Breast epithelium (tissue), 4 donors: ENCODE data around the gene HOATZ. TPM values are rescaled to one million over a fixed set of nuclear protein-coding genes. Genes with fewer than 3 reads are reported as not detected.

Experiments
- DNase-seq, 2 donors: peaks; one replicate each; pipeline ENCODE4 v3.0.0-alpha.2; 2019; ENCODE audit warnings: low spot score in 2 of 2
- H3K27ac ChIP-seq, 2 donors: fragments of 200-600 bp; sonication (generic) in 1 of 2; one replicate each; pipeline ENCODE4 v1.5.1; 2016 to 2019; ENCODE audit warnings: mild to moderate bottlenecking in 1 of 2
- H3K27me3 ChIP-seq, 2 donors: fragments of 200-600 bp; sonication (generic) in 1 of 2; one replicate each; pipeline versions ENCODE4 v1.5.1 to v1.6.0; 2017 to 2019; ENCODE audit warnings: control low read depth in 1 of 2, mild to moderate bottlenecking in 1 of 2
- H3K36me3 ChIP-seq: fragments of 200-600 bp; one replicate; pipeline ENCODE4 v1.5.1; 2019
- H3K4me1 ChIP-seq, 2 donors: fragments of 200-600 bp; sonication (generic); one replicate each; pipeline ENCODE4 v1.5.1; 2016 to 2019; ENCODE audit warnings: control low read depth in 1 of 2
- H3K4me3 ChIP-seq, 3 donors: fragments of 200-600 bp; sonication (generic); 1 replicate in 2 of 3; 2 replicates in 1 of 3; pipeline ENCODE4 v1.5.1; 2016 to 2019; ENCODE audit warnings: mild to moderate bottlenecking in 3 of 3, moderate library complexity in 2 of 3
- H3K9me3 ChIP-seq, 2 donors: fragments of 200-600 bp; sonication (generic) in 1 of 2; one replicate each; pipeline ENCODE4 v1.5.1; 2016 to 2019; ENCODE audit warnings: control low read depth in 1 of 2
- CTCF ChIP-seq, 3 donors: fragments of 450-650 bp; IDR thresholded peaks; one replicate each; pipeline ENCODE4 v1.5.1; 2016 to 2017; ENCODE audit warnings: antibody characterized with exemption in 3 of 3, mild to moderate bottlenecking in 3 of 3, moderate library complexity in 3 of 3
- POLR2A ChIP-seq: fragments of 450-650 bp; IDR thresholded peaks from one replicate; pipeline ENCODE4 v1.6.1; 2016; ENCODE audit warnings: antibody characterized with exemption, mild to moderate bottlenecking, moderate library complexity
- POLR2AphosphoS5 ChIP-seq, 3 donors: sonication (generic); formaldehyde crosslinking; IDR thresholded peaks; one replicate each; pipeline ENCODE4 v1.6.1; 2017; ENCODE audit warnings: antibody characterized with exemption in 3 of 3
- intact Hi-C: fragments of 100-400 bp; cut with DNase I; formaldehyde crosslinking; loops from one replicate; pipeline ENCODE4 v1.15.1; 2023; ENCODE audit warnings: low total_unique reads
- total RNA-seq, 3 donors: library from RNA; depleted of rRNA; stranded (reverse); fragments of >200 nt; gene quantifications; one replicate each; pipeline ENCODE4 v1.1.0, GENCODE V29; 2016

HOATZ gene
- total RNA-seq, 3 donors from 2014 or later: not detected

- TF ChIP-seq CTCF (IDR thresholded peaks at IDR 0.05): no peak
- no peak for TF ChIP-seq POLR2AphosphoS5 (IDR thresholded peaks at IDR 0.05)
- TF ChIP-seq POLR2A: no peak
- H3K4me1 ChIP-seq: no peaks in the 10 kb centered on the region
- peaks cover 0 to 6% of the 10 kb centered on the region in 2 donors for H3K27me3 ChIP-seq
- intact Hi-C loops: no loop called here
- no peak overlapping the region for H3K27ac ChIP-seq
- no peak for DNase-seq
- H3K4me3 ChIP-seq: no peak overlapping the region
- no peaks in the 10 kb centered on the region for H3K36me3 ChIP-seq
- no peaks in the 10 kb centered on the region for H3K9me3 ChIP-seq
These were observed 4.1 kb downstream of the HOATZ start for GRCh38 chr11:111518668-111519067.

- intact Hi-C loops: no loop called here
- no peak overlapping the region for H3K4me3 ChIP-seq
- DNase-seq: no peak
- no peaks in the 10 kb centered on the region for H3K27me3 ChIP-seq
- H3K9me3 ChIP-seq: no peaks in the 10 kb centered on the region
- H3K36me3 ChIP-seq: no peaks in the 10 kb centered on the region
- no peak overlapping the region for H3K27ac ChIP-seq
- no peak for TF ChIP-seq CTCF (IDR thresholded peaks at IDR 0.05)
- no peak for TF ChIP-seq POLR2A
- TF ChIP-seq POLR2AphosphoS5 (IDR thresholded peaks at IDR 0.05): no peak
- no peaks in the 10 kb centered on the region for H3K4me1 ChIP-seq
These were observed 6.0 kb downstream of the HOATZ start for GRCh38 chr11:111520560-111520959.

GRCh38 chr11:111521135-111521534, 6.6 kb downstream of the HOATZ start:
- no peak overlapping the region for H3K4me3 ChIP-seq
- no peaks in the 10 kb centered on the region for H3K27me3 ChIP-seq
- intact Hi-C loops: no loop called here
- no peaks in the 10 kb centered on the region for H3K9me3 ChIP-seq
- H3K36me3 ChIP-seq: no peaks in the 10 kb centered on the region
- H3K4me1 ChIP-seq: no peaks in the 10 kb centered on the region
- no peak overlapping the region for H3K27ac ChIP-seq
- TF ChIP-seq CTCF (IDR thresholded peaks at IDR 0.05): no peak
- TF ChIP-seq POLR2AphosphoS5 (IDR thresholded peaks at IDR 0.05): no peak
- no peak for TF ChIP-seq POLR2A
- DNase-seq: no peak

- H3K27me3 ChIP-seq: no peaks in the 10 kb centered on the region
- no peaks in the 10 kb centered on the region for H3K4me1 ChIP-seq
- intact Hi-C loops: no loop called here
- no peaks in the 10 kb centered on the region for H3K36me3 ChIP-seq
- no peak for DNase-seq
- H3K4me3 ChIP-seq: no peak overlapping the region
- no peak overlapping the region for H3K27ac ChIP-seq
- no peaks in the 10 kb centered on the region for H3K9me3 ChIP-seq
- TF ChIP-seq CTCF (IDR thresholded peaks at IDR 0.05) (no peak), POLR2AphosphoS5 (IDR thresholded peaks at IDR 0.05) (no peak), POLR2A (no peak)
These were observed 7.8 kb downstream of the HOATZ start for GRCh38 chr11:111522426-111522825.

GRCh38 chr11:111523343-111523742, 8.8 kb downstream of the HOATZ start:
- Histone ChIP-seq H3K36me3 (no peaks in the 10 kb centered on the region), H3K9me3 (no peaks in the 10 kb centered on the region), H3K27ac (no peak overlapping the region), H3K27me3 (no peaks in the 10 kb centered on the region), H3K4me1 (no peaks in the 10 kb centered on the region), H3K4me3 (no peak overlapping the region)
- no peak for DNase-seq
- intact Hi-C loops: no loop called here
- TF ChIP-seq POLR2AphosphoS5 (IDR thresholded peaks at IDR 0.05) (no peak), CTCF (IDR thresholded peaks at IDR 0.05) (no peak), POLR2A (no peak)
